ENCODE results near the gene SLC7A7. TPM values are rescaled to one million over a fixed set of nuclear protein-coding genes. Genes with fewer than 3 reads are reported as not detected.

SLC7A7 gene
- total and polyA plus RNA-seq, 8 donors = 3.1 to 29.4 (median 8.1) TPM; not detected in 2

GRCh38 chr14:22792158-22792557 lies 23.1 kb downstream of the SLC7A7 start:
- intact Hi-C loops (cut with DNase I; ENCODE audit: low total_unique reads) = no loop called here
- H3K9me3 ChIP-seq = no peaks in the 10 kb centered on the region
- no peak overlapping the region for H3K4me3 ChIP-seq
- 92 to 96% (median 95%) methylated on average over 2 of the region's 2 CpGs for WGBS, 5 donors
- DNase-seq = no peak
- TF ChIP-seq POLR2A (IDR thresholded peaks at IDR 0.05) (no peak), POLR2AphosphoS5 (IDR thresholded peaks at IDR 0.05) (no peak), EP300 (IDR thresholded peaks at IDR 0.05) (no peak), CTCF (IDR thresholded peaks at IDR 0.05) (no peak)
- no peaks in the 10 kb centered on the region for H3K27me3 ChIP-seq
- peaks cover 0 to 1% (median 0%) of the 10 kb centered on the region in 4 donors for H3K4me1 ChIP-seq
- no peak overlapping the region for H3K27ac ChIP-seq
- H3K36me3 ChIP-seq = no peaks in the 10 kb centered on the region

GRCh38 chr14:22791301-22791700 lies 23.9 kb downstream of the SLC7A7 start:
- intact Hi-C loops (cut with DNase I; ENCODE audit: low total_unique reads) = no loop called here
- no peak overlapping the region for H3K4me3 ChIP-seq
- no peaks in the 10 kb centered on the region for H3K9me3 ChIP-seq
- no peaks in the 10 kb centered on the region for H3K36me3 ChIP-seq
- H3K27ac ChIP-seq = peak overlapping the region in 1 of 5 donors; percentile 8
- no peak for DNase-seq
- TF ChIP-seq POLR2A (IDR thresholded peaks at IDR 0.05) (no peak), POLR2AphosphoS5 (IDR thresholded peaks at IDR 0.05) (no peak), EP300 (IDR thresholded peaks at IDR 0.05) (no peak), CTCF (IDR thresholded peaks at IDR 0.05) (no peak)
- 58 to 77% (median 65%) methylated on average over 3 of the region's 3 CpGs for WGBS, 5 donors
- H3K4me1 ChIP-seq = no peaks in the 10 kb centered on the region
- H3K27me3 ChIP-seq = no peaks in the 10 kb centered on the region

- TF ChIP-seq EP300 (IDR thresholded peaks at IDR 0.05) (no peak), POLR2AphosphoS5 (IDR thresholded peaks at IDR 0.05) (no peak), POLR2A (IDR thresholded peaks at IDR 0.05) (no peak), CTCF (IDR thresholded peaks at IDR 0.05) (no peak)
- peaks cover 0 to 6% (median 0%) of the 10 kb centered on the region in 4 donors for H3K4me1 ChIP-seq
Observed at GRCh38 chr14:22786685-22787084, 28.6 kb downstream of the SLC7A7 start.

GRCh38 chr14:22781301-22781991 lies 33.8 kb downstream of the SLC7A7 start:
- WGBS, 5 donors = 0 to 33% (median 0%) methylated on average over 1 of the region's 1 CpG
- intact Hi-C loops (cut with DNase I; ENCODE audit: low total_unique reads) = no loop called here
- Histone ChIP-seq H3K27me3 (no peaks in the 10 kb centered on the region), H3K36me3 (no peaks in the 10 kb centered on the region), H3K4me1 (peaks cover 0 to 29% (median 3%) of the 10 kb centered on the region in 4 donors), H3K4me3 (no peak overlapping the region), H3K9me3 (no peaks in the 10 kb centered on the region), H3K27ac (peak overlapping the region in 2 of 5 donors; percentile 36 to 47)
- no peak for DNase-seq
- TF ChIP-seq POLR2AphosphoS5 (IDR thresholded peaks at IDR 0.05) = no peak
- no peak for TF ChIP-seq EP300 (IDR thresholded peaks at IDR 0.05)
- no peak for TF ChIP-seq POLR2A (IDR thresholded peaks at IDR 0.05)
- no peak for TF ChIP-seq CTCF (IDR thresholded peaks at IDR 0.05)

More at GRCh38 chr14:22786685-22787084, 28.6 kb downstream of the SLC7A7 start:
- H3K9me3 ChIP-seq = no peaks in the 10 kb centered on the region
- no peaks in the 10 kb centered on the region for H3K27me3 ChIP-seq
- DNase-seq = no peak
- no peak overlapping the region for H3K4me3 ChIP-seq
- no peak overlapping the region for H3K27ac ChIP-seq
- 93 to 99% (median 95%) methylated on average over 4 of the region's 4 CpGs for WGBS, 5 donors
- intact Hi-C loops (cut with DNase I; ENCODE audit: low total_unique reads) = no loop called here
- no peaks in the 10 kb centered on the region for H3K36me3 ChIP-seq
